Pulmonary artery endothelial cell (primary cell): ENCODE results near the gene PFKFB2. TPM values are rescaled to one million over a fixed set of nuclear protein-coding genes. Genes with fewer than 3 reads are reported as not detected.
A peak's percentile ranks its signal among the peaks of the same experiment; 100 is the strongest.

Experiments
- DNase-seq: peaks from one replicate; pipeline ENCODE4 v3.0.0-alpha.2; 2011; ENCODE audit warnings: low read depth, low spot score
- total RNA-seq: library from RNA; depleted of rRNA; stranded (reverse); fragments of >200 nt; gene quantifications from 2 replicates; pipeline ENCODE4 v1.2.3, GENCODE V29; 2014

The PFKFB2 gene
- total RNA-seq, 1 donor from 2014 or later = 1.8 TPM

DNA sequence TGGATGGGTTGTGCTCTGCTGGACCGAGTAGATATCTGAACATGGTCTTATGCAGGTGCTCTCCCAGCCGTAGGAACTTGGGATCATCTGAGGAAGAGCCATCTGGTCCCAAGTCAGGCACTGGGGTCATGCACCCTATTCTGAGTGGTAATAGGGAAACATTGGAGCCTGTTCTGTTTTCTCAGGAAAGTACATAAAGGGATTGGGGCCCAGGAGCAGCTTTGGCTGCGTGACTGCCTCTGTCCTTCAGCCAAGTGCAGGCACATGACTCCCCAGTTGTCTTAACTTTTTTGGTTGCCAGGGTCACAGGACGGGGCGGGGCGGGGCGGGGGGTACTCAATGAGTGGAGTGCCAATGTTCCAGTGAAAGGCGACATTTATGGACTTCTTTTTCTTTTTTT is 11.5 kb downstream of the PFKFB2 start:
- DNase-seq = no peak

DNA sequence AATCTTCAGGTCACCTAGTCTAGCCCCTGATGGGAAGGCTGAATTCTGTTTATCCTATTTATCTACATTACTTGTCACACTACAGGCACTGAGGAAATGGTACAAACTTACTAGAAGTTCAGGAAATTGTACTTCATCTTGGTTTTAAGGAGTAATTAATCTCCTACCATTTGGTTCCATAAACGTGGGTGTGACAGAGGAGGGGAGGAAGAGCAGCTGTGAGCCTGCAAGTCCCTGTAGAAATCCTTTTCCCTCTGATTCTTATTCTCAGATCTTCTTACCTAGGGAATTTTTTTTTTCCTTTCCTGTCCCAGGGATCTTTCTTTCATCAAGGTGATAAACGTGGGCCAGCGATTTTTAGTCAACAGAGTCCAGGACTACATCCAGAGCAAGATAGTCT is 14.1 kb downstream of the PFKFB2 start:
- DNase-seq = no peak

DNA sequence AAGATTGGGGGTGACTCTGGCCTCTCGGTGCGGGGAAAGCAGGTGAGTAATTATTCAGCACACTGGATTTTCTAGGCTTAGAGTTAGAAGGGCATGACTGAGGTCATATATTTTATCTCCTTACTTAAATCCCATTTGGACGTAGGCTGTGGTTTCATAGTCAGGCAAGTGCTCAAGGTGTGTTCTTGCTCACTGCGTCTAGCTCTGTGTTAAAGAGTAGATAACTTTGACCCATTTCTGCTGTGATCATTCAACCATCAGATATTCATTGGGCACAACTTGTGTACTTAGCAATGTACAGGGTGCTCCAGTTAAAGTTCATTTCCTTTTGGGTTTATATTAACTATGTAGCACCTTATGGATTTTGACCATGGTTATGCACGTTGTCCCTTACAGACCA is 14.6 kb downstream of the PFKFB2 start:
- no peak for DNase-seq

DNA sequence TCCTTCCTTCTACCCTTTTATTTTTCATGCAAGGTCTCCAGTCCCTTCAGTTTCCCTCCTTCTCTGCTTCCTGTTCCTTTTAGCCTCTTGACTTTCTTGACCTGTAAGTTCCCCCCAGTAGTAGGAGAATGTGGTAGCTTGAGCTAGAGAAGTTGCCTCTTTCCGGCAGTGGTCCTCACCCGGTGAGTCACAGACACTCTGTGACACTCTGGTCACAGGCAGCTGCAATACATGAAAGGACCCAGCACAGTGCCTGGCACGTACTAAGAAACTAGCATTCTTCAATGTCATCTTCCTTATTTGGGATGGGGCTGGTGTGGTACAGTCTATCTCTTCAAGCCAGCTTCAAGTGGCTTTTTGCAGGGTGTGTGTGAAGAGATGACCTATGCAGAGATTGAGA is 16.0 kb downstream of the PFKFB2 start:
- no peak for DNase-seq

DNA sequence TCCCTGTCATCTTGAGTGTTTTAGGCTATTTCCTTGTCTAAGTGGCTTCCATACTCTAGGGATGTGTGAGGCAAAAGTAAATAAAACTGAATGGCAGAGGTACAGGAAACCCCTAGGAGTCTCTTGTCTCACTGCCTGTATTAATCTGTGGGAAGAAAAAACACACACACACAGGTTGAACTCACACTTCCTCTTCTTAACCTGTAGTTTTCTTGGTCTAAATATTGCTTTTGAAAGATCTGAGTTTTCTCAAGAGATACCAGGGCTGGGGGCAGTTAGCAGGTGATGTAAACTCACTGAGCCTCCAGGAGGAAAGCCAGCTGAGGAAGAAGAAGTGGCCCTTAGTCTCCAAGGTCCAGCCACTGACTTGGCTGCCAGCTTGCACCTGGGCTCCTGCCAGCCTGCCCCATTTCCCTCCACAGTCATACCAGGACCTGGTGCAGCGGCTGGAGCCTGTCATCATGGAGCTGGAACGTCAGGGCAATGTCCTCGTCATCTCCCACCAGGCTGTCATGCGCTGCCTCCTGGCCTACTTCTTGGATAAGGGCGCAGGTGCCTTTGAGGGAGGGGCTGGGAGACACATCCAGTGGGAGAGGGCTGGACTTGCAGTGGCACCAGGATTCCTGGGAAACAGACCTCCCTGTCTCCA is 16.9 kb downstream of the PFKFB2 start:
- DNase-seq = no peak

DNA sequence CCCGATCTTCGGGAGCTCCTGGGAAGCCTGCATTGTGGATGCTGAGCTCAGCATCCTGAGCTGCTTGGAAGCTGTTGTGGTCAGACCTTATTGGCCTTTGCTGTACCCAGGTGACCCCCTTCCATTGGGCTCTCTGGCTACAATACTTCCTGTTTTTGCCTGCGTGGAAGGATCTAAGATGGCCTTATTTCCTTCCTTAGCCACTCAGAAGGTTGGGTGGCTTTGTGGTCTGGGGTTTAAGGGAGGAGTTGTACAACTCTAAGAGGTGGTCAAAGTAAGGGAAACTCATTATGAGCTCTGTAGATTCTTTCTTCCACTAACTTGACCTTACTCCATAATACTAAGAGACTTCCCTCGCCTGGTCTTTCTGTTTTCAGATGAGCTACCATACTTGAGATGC is 17.7 kb downstream of the PFKFB2 start:
- DNase-seq = no peak

DNA sequence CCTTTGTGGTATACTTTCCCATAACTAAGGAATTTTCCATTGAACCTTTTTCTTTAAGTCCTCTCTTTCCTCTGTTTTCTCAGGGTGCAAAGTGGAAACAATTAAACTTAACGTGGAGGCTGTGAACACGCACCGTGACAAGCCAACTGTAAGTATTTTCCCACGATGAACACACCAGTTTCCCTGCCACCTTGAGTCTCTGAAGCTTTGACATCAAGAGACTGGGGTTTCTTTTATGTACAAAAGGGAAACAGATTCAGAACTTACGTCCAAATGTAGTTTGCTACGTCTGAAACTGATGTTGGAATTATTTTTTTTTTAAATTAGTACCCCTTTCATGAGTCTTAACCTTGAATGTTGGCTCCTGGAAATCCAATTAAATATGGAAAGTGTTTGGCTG is 18.4 kb downstream of the PFKFB2 start:
- DNase-seq = no peak

DNA sequence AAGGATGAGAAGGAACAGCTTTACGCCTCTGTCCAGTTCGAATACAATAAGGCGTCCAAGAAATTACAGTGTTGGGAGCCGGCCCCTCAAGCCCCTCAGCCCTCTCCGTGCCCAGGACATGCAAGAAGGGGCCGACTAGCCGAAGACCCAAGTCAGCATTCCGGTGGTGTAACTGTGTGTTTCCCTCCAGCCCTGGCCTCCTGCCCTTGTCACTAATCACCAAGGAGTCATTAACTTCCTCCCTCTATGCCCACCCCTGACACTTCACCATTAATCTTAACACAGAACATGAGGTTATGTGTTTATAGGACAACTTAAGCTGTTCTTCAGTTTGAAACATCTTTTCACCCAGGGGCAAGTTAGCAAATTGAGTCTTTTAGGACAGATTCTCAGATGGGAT is 19.2 kb downstream of the PFKFB2 start:
- no peak for DNase-seq

DNA sequence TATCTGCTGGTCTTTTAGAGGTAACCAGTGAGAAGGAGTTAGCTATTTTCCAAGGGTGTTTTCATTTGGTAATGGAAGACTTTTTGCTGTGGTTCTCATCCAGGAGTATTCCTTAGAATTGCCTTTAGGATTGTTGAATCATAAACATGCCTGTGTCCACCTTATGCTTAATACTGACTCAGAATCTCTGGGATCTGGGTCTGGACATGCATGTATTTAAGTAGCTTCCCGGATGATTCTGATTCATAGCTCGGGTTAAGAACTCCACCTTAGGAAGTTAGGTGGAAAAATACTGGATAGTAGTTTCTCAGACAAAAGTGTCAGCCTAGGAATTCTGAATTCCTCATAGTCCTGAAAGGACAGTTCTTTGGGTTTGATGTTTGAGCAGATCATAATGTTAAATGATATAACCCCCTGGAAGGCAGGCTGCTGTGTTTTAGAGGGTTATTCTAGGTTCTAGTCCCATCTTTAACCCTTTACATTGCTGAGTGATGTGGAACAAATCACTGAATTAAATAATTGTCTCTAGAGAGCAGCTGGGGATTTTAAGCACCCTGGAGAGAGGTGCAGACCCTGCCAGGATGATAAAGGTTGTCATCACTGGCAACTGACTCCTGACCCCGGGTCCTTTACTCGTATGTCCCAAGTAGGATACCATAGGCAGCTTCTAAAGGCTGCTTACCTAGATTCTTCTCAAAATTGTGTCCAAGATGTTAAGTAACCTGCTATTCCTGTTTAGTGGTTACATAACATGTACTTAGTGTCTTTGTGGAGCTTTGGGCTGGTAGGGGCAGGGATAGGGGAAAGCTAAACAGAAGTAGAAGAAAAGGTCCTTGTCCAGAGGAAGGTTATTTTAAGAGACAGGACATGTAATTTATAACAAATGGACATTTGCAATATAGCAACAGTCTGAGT is 21.1 kb downstream of the PFKFB2 start:
- DNase-seq = no peak

DNA sequence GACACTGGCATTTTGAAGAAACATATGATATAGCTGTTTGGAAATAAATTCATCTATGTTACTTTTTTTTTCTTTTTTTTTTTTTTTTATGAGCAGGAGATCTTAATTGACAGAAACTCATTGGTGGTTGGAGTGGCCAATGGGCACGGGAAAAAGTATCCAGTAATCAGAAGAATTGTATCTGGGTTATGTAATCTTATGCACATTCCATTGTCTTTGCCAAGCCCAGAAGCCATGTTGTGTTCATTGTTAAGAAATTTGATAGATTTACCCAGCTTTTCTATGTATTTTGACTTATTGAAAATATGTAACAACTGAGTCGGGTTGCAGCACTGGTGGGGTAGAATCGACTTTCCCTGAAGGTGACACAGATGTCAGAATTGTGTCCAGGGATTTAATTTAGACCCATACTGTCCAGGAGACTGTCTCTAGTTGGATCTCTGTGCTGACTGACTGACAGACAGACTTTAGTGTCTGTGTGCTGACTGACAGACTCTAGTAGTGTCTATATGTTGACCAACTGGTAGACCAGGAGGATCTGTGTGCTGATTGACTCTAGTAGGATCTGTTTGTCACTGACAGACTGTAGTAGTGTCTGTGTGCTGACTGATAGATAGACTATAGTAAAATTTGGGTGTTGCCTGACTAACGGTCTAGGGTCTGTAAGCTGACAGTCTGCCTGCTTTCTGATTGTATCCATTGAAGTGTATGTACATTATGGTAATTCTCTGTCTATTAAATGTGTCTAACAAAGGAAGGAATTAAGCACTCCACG is 23.3 kb downstream of the PFKFB2 start:
- DNase-seq = no peak

DNA sequence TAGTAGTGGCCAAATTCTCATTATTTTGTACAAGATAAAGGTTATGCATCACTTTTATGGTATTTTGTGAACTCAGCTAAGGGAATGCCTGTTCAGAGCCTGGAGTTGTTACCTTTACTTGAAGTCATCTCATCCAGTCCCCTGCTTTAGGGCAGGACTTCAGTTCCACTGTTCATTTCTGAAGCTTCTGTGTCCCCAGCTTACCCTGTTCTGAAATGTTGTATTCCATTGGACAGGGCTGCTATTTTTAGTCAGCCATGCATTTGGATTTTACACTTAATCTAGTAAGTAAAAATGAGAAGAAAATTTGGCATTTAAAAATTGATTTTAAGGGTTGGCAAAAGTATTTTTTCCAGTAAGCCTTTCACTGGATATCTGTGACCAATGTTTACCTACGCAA is 23.9 kb downstream of the PFKFB2 start:
- no peak for DNase-seq

DNA sequence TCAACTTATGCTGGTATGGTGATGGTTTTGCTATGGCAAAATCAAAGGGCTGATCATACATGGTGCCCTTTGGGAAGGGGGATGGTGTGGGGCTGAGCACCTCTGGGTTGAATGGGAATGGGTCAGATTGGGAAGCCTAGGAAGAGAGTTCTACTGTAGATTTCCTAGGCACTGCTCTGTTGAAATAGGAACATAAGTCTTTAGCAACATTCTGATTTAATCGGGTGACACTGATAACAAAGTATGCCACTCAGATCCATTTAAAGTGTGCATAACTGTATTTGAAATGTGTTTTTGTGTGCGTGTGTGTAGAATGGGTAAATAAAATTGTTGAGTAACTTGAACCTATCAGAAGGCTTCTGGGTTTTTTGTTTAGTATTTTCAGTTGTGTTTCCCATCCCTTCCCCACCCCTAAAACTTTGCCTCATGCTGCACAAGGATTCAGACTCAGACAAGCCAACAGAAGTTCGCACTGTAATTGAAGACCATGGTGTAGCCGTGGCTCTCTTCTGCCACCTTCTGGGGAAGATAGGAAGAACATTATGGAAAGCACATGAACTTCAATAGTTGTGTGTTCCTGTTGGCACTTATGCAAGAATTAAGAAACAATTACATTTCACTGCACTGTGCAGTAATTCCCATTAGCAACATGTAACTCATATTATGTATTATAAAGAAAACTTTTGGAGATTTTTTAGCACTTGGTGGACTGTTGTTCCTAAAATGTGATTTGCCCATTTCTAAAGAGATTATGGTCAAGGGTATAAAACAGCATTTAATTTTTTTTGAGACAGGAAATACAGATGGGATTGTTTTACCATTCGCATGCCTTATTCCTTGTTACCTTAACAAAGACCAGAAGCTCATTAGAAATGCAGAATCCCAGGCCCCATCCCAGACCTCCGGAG is 24.6 kb downstream of the PFKFB2 start:
- no peak for DNase-seq

DNA sequence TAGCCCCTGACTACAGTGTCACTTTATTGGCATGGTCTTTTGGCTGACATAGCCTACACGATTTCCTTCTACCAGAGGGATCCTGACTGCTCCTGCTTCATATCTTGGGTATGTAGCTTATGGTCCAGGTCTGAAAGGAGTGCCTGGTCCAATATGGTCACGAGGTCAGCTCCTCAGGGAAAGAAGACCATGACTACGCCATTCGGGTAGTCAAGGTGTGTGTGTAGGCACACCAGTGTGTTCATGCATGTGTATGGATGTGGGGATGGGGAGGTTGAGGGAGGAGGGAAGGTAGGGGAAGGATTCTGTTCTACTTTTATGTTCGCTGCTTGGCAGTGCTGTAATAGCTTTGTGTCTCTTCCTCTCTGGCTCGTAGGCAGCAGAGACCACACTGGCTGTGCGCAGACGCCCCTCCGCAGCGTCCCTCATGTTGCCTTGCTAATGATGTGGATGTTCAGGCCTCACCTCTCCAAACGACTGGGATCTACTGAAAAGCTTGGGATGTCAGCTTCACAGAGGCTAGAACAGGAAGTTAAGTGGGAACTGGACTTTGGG is 25.6 kb downstream of the PFKFB2 start:
- DNase-seq = no peak

DNA sequence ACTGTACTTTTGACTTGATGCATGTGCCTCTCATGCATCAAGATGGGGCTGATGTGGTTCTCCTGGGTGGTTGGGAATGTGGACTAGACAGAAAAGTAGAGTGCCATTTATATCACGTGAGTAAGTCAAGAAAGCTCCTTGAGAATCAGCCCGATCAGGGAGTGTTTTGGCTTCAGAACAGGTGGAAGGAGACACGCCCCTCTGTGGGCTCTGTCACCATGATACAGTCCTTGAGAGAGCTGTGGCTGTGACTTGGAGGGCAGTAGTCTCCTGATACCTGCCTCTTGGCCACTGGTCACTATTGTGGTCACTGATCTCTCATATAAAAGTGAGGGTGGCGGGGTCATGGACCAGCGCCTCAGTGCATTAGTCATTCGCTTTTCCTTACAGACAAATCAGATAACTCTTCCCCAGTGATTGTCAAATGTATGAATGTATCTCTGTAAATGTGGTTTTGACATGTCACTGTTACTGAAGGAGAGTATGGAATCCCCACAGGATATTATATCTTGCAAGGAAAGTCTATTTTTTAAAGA is 26.7 kb downstream of the PFKFB2 start:
- no peak for DNase-seq

DNA sequence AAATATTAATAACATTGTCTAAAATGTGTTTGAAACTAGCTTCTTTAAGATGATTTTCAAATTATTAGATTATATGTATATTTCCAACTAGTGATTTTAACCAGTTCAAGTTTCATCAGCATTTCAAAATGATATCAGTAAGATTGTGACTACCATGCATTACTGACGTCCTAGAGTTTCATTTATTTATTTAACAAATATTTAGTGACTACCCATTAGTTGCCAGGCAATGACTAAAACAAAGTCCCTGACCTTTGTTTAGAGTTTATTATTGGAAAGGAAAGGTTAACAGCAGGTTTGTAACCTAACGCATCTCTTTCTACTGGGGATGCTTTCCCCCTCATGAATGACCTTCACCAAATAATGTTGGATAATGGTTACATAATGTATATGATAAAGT is 28.0 kb downstream of the PFKFB2 start:
- DNase-seq = no peak

DNA sequence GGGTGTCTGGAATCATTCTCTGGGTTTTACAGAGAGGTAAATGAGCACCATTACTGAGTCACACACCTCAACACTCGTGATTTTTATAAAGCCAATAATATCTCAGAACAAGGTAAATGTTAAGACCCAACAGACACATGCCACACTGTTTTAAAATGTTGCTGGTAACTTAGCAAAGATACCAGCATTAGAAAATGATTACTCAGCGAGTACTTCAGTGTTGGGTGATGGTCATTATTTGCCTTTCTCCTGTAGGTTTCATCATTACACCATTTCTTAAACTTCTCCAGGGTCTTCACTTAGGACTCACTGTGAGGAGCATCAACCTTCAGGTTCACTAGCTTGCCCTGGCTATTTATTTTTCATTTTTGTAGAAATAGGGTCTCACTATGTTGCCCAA is 28.7 kb downstream of the PFKFB2 start:
- DNase-seq = no peak

DNA sequence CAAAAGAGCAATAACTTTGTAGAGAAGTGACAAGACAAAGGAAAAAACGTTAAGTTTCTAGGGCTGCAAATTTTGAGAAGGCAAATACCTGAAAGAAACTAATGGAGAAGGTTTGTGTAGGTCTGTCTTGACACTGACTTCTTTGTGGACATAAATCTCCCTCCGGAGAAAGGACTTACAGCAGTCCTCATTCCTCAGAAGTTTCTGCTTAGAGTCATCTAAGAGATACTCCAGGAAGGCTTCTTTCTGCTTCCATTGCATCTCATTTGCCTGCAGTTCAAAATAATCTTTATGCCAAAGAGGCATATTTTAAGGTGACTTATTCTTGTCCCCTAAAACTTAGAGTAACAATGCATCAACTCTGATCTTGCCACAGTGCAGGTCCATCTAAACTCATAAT is 31.2 kb downstream of the PFKFB2 start:
- DNase-seq = no peak

DNA sequence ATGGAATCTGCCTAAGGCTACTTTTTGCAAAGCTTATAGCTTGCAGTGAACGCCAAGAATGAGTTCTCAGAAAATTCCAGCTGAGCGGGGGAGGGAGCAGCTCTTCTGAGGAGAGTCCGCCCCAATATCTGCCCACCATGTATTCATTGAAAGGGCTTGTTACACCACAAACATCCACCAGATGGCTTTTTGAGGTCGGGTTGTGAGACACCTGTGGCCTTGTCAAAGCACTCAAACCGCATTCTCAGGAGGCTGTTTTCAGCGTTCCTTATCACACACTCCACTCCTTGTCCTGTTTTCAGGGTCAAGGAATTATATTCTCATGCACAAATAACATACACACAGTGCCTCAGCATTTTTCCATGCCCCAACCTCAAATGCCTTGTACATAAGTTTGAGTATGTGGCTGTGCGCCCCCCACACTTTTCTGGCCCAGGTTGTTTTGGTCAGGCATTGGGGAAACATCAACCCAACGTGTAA is 31.7 kb downstream of the PFKFB2 start:
- peak; percentile 32 for DNase-seq

DNA sequence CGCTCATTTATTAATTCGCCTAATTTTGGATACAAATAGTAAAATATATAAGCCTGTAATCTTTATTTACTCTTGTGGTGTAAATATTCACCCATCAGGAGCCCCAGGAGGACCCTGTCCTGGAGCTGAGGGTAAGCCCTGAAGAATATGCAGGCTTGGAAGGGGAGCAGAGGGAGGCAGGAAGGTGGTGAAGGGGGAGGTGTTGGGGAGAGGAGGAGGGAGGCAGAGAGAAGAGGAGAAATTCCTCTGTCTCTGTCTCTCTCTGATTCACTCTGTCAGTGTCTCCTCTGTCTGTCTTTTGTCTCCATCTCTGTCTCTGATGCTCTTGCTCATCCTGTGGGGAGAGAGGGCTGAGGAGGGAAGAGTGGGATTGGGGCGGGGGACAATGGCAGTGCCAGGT is 32.8 kb downstream of the PFKFB2 start:
- no peak for DNase-seq

DNA sequence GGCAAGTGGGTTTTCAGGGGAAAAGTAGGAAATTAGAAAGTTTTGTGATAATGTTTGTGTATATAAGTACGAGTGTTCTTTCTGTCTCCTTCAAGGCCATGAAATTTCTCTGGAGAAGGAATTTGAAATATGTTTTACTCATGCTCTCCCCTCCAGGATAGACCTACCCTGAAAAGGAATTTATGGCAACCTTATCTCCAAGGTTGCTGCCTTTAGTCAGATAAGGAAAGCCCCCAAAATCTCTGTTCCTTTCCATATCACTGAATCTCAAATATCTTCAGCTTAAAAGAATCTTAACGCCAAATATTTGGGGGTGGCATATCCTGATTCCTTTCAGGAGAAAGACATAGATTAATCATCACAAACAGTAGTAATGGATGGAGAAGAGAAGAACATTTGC is 35.1 kb downstream of the PFKFB2 start:
- DNase-seq = no peak
